BJ (cell line): ENCODE results near the gene NDNF. TPM values are rescaled to one million over a fixed set of nuclear protein-coding genes. Genes with fewer than 3 reads are reported as not detected.

Experiments
- CTCF ChIA-PET: fragments of 350-600 bp; formaldehyde crosslinking; extraction: SDS; loops from one replicate; lab custom pipeline; 2021; ENCODE audit warnings: antibody characterized with exemption, inconsistent platforms; lab: Yijun Ruan, JAX
- POLR2A ChIA-PET: fragments of 300-600 bp; sonication (Branson Sonifier 250); formaldehyde crosslinking; extraction: SDS; loops from one replicate; lab custom pipeline; 2021; ENCODE audit warnings: antibody characterized with exemption; lab: Charles Lee
- DNase-seq: peaks from one replicate; pipeline ENCODE4 v3.0.0-alpha.2; 2011; ENCODE audit warnings: low read depth
- H3K27me3 ChIP-seq: 2 replicates; pipeline ENCODE4 v1.6.0; 2011; ENCODE audit warnings: low read length; ENCODE audit not compliant: control insufficient read depth, insufficient read depth
- H3K36me3 ChIP-seq: 2 replicates; pipeline ENCODE4 v1.5.1; 2011; ENCODE audit warnings: low read length; ENCODE audit not compliant: control insufficient read depth, insufficient read depth
- H3K4me3 ChIP-seq: 2 replicates; pipeline ENCODE4 v1.5.1; 2011; ENCODE audit warnings: low read depth, mild to moderate bottlenecking, control low read depth, low read length
- polyA plus RNA-seq: library from polyadenylated mRNA; depleted of rRNA; stranded (reverse); fragments of >200 nt; gene quantifications from 2 replicates; pipeline ENCODE4 v1.2.3, GENCODE V29; 2011
- TF ChIP-seq, protein P1 (sequence below): IDR thresholded peaks from 2 replicates; pipeline ENCODE4 v1.5.1; 2011; ENCODE audit warnings: low read depth, mild to moderate bottlenecking, control low read depth, inconsistent platforms, low read length, moderate library complexity; ENCODE audit not compliant: insufficient read depth

The NDNF gene
- polyA plus RNA-seq, 1 experiment = 0.11 TPM

DNA sequence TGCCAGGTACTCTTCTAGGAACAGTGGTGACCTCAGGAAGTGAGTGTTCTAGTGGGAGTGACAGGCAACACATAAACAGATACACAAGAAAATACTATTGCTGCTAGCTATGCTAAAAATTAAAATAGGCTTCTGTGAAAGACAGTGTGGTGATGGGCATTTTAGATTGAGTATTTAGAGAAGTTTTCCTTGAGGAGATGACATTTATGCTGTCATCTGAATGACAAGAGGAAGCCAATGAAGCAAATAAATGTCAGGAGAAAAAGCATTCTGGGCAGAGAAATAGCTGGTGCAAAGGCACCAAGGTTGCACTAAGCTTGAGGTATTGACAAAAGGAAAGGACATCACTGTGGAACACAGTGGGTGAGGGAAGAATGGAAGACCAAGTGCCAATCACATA, 18.0 kb downstream of the NDNF start:
- Histone ChIP-seq H3K4me3 (no peak overlapping the region), H3K27me3 (peaks cover 1% of the 10 kb centered on the region; the same call in 1 of the 2 replicates), H3K36me3 (no peaks in the 10 kb centered on the region)
- TF ChIP-seq, protein P1, sequence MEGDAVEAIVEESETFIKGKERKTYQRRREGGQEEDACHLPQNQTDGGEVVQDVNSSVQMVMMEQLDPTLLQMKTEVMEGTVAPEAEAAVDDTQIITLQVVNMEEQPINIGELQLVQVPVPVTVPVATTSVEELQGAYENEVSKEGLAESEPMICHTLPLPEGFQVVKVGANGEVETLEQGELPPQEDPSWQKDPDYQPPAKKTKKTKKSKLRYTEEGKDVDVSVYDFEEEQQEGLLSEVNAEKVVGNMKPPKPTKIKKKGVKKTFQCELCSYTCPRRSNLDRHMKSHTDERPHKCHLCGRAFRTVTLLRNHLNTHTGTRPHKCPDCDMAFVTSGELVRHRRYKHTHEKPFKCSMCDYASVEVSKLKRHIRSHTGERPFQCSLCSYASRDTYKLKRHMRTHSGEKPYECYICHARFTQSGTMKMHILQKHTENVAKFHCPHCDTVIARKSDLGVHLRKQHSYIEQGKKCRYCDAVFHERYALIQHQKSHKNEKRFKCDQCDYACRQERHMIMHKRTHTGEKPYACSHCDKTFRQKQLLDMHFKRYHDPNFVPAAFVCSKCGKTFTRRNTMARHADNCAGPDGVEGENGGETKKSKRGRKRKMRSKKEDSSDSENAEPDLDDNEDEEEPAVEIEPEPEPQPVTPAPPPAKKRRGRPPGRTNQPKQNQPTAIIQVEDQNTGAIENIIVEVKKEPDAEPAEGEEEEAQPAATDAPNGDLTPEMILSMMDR = no peak
- no peak for DNase-seq
- ChIA-PET POLR2A (interaction anchor here (0.6 kb wide), 1 partner anchor 371 kb away, joined by 3 read pairs; no protein-coding TSS in a partner anchor), CTCF (interaction anchor here (0.8 to 1.2 kb wide), 2 partner anchors 77 to 97 kb away, joined by 3 to 4 read pairs; no protein-coding TSS in a partner anchor)

DNA sequence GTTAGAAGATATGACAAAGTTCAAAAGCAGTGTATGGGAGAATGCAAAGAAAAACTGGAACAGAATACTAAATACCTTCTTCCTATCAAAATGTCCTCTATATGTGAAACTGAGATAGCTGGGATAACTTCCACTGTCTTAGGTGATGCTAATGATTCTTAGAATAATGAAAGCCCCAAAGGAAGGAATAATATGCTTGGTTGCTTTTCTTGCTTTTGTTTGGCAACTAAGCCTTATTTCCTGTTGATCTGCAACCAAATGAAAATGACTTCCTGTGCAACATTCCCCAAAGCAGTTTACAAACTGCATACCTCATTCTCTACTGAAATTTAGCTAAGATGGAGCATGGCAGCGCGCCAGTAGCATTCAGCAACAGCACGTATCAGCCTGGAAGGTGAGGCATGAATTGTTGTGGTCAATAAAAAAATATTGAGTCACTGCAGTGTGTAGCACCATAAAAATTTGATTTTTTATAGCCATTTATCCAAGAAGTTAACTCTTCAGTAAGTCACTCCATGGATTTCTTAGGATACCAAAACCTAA, 18.7 kb downstream of the NDNF start:
- TF ChIP-seq, protein P1 = no peak
- H3K36me3 ChIP-seq = no peaks in the 10 kb centered on the region
- peak; percentile 10 for DNase-seq
- POLR2A ChIA-PET = interaction anchor here (0.6 kb wide), 1 partner anchor 371 kb away, joined by 3 read pairs; no protein-coding TSS in a partner anchor
- H3K27me3 ChIP-seq = peaks cover 1% of the 10 kb centered on the region; the same call in 1 of the 2 replicates
- no peak overlapping the region for H3K4me3 ChIP-seq
- CTCF ChIA-PET = interaction anchor here (1.2 kb wide), 1 partner anchor 77 kb away, joined by 3 read pairs; no protein-coding TSS in a partner anchor

DNA sequence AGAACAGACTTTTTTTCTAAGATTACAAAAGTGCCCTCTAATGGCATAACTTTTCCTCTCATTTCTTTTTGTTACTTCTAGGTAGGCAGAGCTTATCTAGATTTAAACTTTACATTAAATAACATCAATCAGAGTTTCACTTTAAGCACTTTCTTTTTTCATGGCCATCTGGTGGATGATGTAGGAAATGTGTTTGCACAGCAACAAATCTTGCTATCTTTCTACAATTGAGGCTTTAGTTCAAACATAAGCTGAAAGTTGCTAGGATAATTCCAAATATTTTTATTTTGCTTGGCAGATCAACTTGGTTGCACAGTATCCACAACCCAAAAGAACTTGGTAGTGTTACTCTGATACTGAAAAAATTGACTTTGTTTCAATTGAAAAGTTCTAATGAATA, 22.0 kb downstream of the NDNF start:
- Histone ChIP-seq H3K27me3 (no peaks in the 10 kb centered on the region), H3K36me3 (no peaks in the 10 kb centered on the region), H3K4me3 (no peak overlapping the region)
- DNase-seq = no peak
- TF ChIP-seq, protein P1 = peak; percentile 30; the same call in 1 of the 2 replicates
- ChIA-PET POLR2A (no interaction called here), CTCF (interaction anchor here (0.6 to 0.9 kb wide), 4 partner anchors 20 to 758 kb away, joined by 3 read pairs; partner anchors contain the start of gene NDNF)

DNA sequence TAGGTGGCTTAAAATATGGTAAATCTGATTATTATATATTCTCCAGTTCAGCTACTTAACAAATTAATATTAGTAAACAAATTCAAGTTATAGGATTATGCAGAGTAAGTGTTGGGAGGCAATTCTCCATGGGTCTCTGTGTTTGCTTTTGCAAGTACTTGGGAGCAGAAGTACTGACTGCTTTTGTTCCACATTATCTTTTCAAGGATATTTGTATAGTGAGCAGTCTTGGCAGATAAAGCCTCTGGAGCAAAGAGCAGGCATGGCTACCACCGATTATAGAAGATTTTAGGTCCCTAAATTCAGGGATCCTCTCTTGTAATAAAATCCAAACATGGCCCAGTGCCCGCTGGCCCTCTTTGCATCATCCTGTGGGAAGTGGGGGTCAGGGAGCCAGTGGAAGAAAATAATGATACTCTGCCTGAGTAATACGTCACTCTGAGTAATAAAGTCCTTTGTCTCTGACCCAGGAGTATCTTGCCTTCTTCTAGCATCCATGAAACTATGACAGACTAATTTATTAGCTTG, 23.2 kb downstream of the NDNF start:
- POLR2A ChIA-PET = no interaction called here
- DNase-seq = no peak
- TF ChIP-seq, protein P1 = no peak
- Histone ChIP-seq H3K4me3 (no peak overlapping the region), H3K36me3 (no peaks in the 10 kb centered on the region), H3K27me3 (no peaks in the 10 kb centered on the region)
- CTCF ChIA-PET = no interaction called here

DNA sequence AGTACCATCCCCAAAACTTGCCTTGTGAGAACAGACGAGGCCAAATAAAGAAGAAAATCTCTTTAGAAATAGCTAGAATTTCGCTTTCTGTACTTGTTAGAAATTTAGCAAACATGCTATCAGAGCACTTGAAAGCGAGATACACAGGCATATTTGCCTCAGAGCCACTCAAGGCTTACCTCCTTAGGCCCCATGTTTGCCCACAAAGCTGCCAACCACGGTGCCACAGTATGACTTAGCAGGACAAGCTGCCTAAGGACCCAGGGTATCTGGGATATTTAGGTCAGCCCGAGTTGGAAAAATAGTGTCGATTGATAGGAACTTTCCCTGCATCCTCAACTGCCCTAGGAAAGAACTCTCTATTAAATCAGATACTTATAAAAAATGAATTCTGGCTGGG, 24.2 kb downstream of the NDNF start:
- Histone ChIP-seq H3K4me3 (no peak overlapping the region), H3K27me3 (no peaks in the 10 kb centered on the region), H3K36me3 (no peaks in the 10 kb centered on the region)
- ChIA-PET CTCF (no interaction called here), POLR2A (no interaction called here)
- TF ChIP-seq, protein P1 = no peak
- no peak for DNase-seq
